ENCODE results near the gene DMD.

DMD gene

GRCh38 chrX:31136144-31136611, 2075.2 kb downstream of the DMD start:
- Histone ChIP-seq H3K4me1 (ENCODE audit: control insufficient read depth, insufficient read depth, low read length, poor library complexity, severe bottlenecking) (no peaks in the 10 kb centered on the region), H3K9me3 (ENCODE audit: control insufficient read depth, low read length) (no peaks in the 10 kb centered on the region), H3K36me3 (ENCODE audit: control insufficient read depth, insufficient read depth, low read length) (no peaks in the 10 kb centered on the region), H3K27me3 (replicated peaks; ENCODE audit: control insufficient read depth, insufficient read depth, low read length, poor library complexity, severe bottlenecking) (no peaks in the 10 kb centered on the region), H3K27ac (ENCODE audit: insufficient read depth, low read length, poor library complexity, severe bottlenecking) (no peak overlapping the region), H3K4me3 (ENCODE audit: insufficient read depth, low read depth, low read length, poor library complexity, severe bottlenecking) (no peak overlapping the region)
- no peak for DNase-seq

GRCh38 chrX:31132821-31133241, 2078.5 kb downstream of the DMD start:
- no peak for DNase-seq
- no peak overlapping the region for H3K27ac ChIP-seq (ENCODE audit: insufficient read depth, low read length, poor library complexity, severe bottlenecking)
- no peaks in the 10 kb centered on the region for H3K36me3 ChIP-seq (ENCODE audit: control insufficient read depth, insufficient read depth, low read length)

GRCh38 chrX:31130457-31131220, 2080.7 kb downstream of the DMD start:
- no peaks in the 10 kb centered on the region for H3K27me3 ChIP-seq (replicated peaks; ENCODE audit: control insufficient read depth, insufficient read depth, low read length, poor library complexity, severe bottlenecking)
- DNase-seq = no peak
- no peak overlapping the region for H3K27ac ChIP-seq (ENCODE audit: insufficient read depth, low read length, poor library complexity, severe bottlenecking)
- no peaks in the 10 kb centered on the region for H3K4me1 ChIP-seq (ENCODE audit: control insufficient read depth, insufficient read depth, low read length, poor library complexity, severe bottlenecking)
- no peaks in the 10 kb centered on the region for H3K36me3 ChIP-seq (ENCODE audit: control insufficient read depth, insufficient read depth, low read length)
- no peaks in the 10 kb centered on the region for H3K9me3 ChIP-seq (ENCODE audit: control insufficient read depth, low read length)
- no peak overlapping the region for H3K4me3 ChIP-seq (ENCODE audit: insufficient read depth, low read depth, low read length, poor library complexity, severe bottlenecking)

More at GRCh38 chrX:31132821-31133241, 2078.5 kb downstream of the DMD start:
- Histone ChIP-seq H3K4me1 (ENCODE audit: control insufficient read depth, insufficient read depth, low read length, poor library complexity, severe bottlenecking) (no peaks in the 10 kb centered on the region), H3K27me3 (replicated peaks; ENCODE audit: control insufficient read depth, insufficient read depth, low read length, poor library complexity, severe bottlenecking) (no peaks in the 10 kb centered on the region), H3K9me3 (ENCODE audit: control insufficient read depth, low read length) (no peaks in the 10 kb centered on the region), H3K4me3 (ENCODE audit: insufficient read depth, low read depth, low read length, poor library complexity, severe bottlenecking) (no peak overlapping the region)

GRCh38 chrX:31128855-31129254, 2082.5 kb downstream of the DMD start:
- no peaks in the 10 kb centered on the region for H3K4me1 ChIP-seq (ENCODE audit: control insufficient read depth, insufficient read depth, low read length, poor library complexity, severe bottlenecking)
- no peaks in the 10 kb centered on the region for H3K27me3 ChIP-seq (replicated peaks; ENCODE audit: control insufficient read depth, insufficient read depth, low read length, poor library complexity, severe bottlenecking)
- no peaks in the 10 kb centered on the region for H3K36me3 ChIP-seq (ENCODE audit: control insufficient read depth, insufficient read depth, low read length)
- no peak overlapping the region for H3K27ac ChIP-seq (ENCODE audit: insufficient read depth, low read length, poor library complexity, severe bottlenecking)
- no peak overlapping the region for H3K4me3 ChIP-seq (ENCODE audit: insufficient read depth, low read depth, low read length, poor library complexity, severe bottlenecking)
- H3K9me3 ChIP-seq (ENCODE audit: control insufficient read depth, low read length) = no peaks in the 10 kb centered on the region
- DNase-seq = no peak

- Histone ChIP-seq H3K36me3 (ENCODE audit: control insufficient read depth, insufficient read depth, low read length) (no peaks in the 10 kb centered on the region), H3K9me3 (ENCODE audit: control insufficient read depth, low read length) (no peaks in the 10 kb centered on the region)
- DNase-seq = no peak
Observed at GRCh38 chrX:31127716-31128115, 2083.6 kb downstream of the DMD start.

GRCh38 chrX:31126205-31126604, 2085.1 kb downstream of the DMD start:
- DNase-seq = no peak
- H3K9me3 ChIP-seq (ENCODE audit: control insufficient read depth, low read length) = no peaks in the 10 kb centered on the region
- H3K36me3 ChIP-seq (ENCODE audit: control insufficient read depth, insufficient read depth, low read length) = no peaks in the 10 kb centered on the region
- no peak overlapping the region for H3K27ac ChIP-seq (ENCODE audit: insufficient read depth, low read length, poor library complexity, severe bottlenecking)
- no peak overlapping the region for H3K4me3 ChIP-seq (ENCODE audit: insufficient read depth, low read depth, low read length, poor library complexity, severe bottlenecking)
- H3K4me1 ChIP-seq (ENCODE audit: control insufficient read depth, insufficient read depth, low read length, poor library complexity, severe bottlenecking) = no peaks in the 10 kb centered on the region
- no peaks in the 10 kb centered on the region for H3K27me3 ChIP-seq (replicated peaks; ENCODE audit: control insufficient read depth, insufficient read depth, low read length, poor library complexity, severe bottlenecking)

More at GRCh38 chrX:31127716-31128115, 2083.6 kb downstream of the DMD start:
- Histone ChIP-seq H3K27ac (ENCODE audit: insufficient read depth, low read length, poor library complexity, severe bottlenecking) (no peak overlapping the region), H3K27me3 (replicated peaks; ENCODE audit: control insufficient read depth, insufficient read depth, low read length, poor library complexity, severe bottlenecking) (no peaks in the 10 kb centered on the region), H3K4me1 (ENCODE audit: control insufficient read depth, insufficient read depth, low read length, poor library complexity, severe bottlenecking) (no peaks in the 10 kb centered on the region), H3K4me3 (ENCODE audit: insufficient read depth, low read depth, low read length, poor library complexity, severe bottlenecking) (no peak overlapping the region)

GRCh38 chrX:31124536-31124935, 2086.8 kb downstream of the DMD start:
- Histone ChIP-seq H3K27ac (ENCODE audit: insufficient read depth, low read length, poor library complexity, severe bottlenecking) (no peak overlapping the region), H3K27me3 (replicated peaks; ENCODE audit: control insufficient read depth, insufficient read depth, low read length, poor library complexity, severe bottlenecking) (no peaks in the 10 kb centered on the region), H3K9me3 (ENCODE audit: control insufficient read depth, low read length) (no peaks in the 10 kb centered on the region), H3K4me1 (ENCODE audit: control insufficient read depth, insufficient read depth, low read length, poor library complexity, severe bottlenecking) (no peaks in the 10 kb centered on the region), H3K4me3 (ENCODE audit: insufficient read depth, low read depth, low read length, poor library complexity, severe bottlenecking) (no peak overlapping the region), H3K36me3 (ENCODE audit: control insufficient read depth, insufficient read depth, low read length) (no peaks in the 10 kb centered on the region)
- no peak for DNase-seq

- Histone ChIP-seq H3K27ac (ENCODE audit: insufficient read depth, low read length, poor library complexity, severe bottlenecking) (no peak overlapping the region), H3K4me3 (ENCODE audit: insufficient read depth, low read depth, low read length, poor library complexity, severe bottlenecking) (no peak overlapping the region), H3K4me1 (ENCODE audit: control insufficient read depth, insufficient read depth, low read length, poor library complexity, severe bottlenecking) (no peaks in the 10 kb centered on the region), H3K9me3 (ENCODE audit: control insufficient read depth, low read length) (no peaks in the 10 kb centered on the region), H3K27me3 (replicated peaks; ENCODE audit: control insufficient read depth, insufficient read depth, low read length, poor library complexity, severe bottlenecking) (no peaks in the 10 kb centered on the region), H3K36me3 (ENCODE audit: control insufficient read depth, insufficient read depth, low read length) (no peaks in the 10 kb centered on the region)
- no peak for DNase-seq
Observed at GRCh38 chrX:31123335-31123734, 2088.0 kb downstream of the DMD start.

GRCh38 chrX:31117266-31117665, 2094.1 kb downstream of the DMD start:
- Histone ChIP-seq H3K4me1 (ENCODE audit: control insufficient read depth, insufficient read depth, low read length, poor library complexity, severe bottlenecking) (no peaks in the 10 kb centered on the region), H3K36me3 (ENCODE audit: control insufficient read depth, insufficient read depth, low read length) (no peaks in the 10 kb centered on the region), H3K27ac (ENCODE audit: insufficient read depth, low read length, poor library complexity, severe bottlenecking) (no peak overlapping the region), H3K9me3 (ENCODE audit: control insufficient read depth, low read length) (no peaks in the 10 kb centered on the region), H3K4me3 (ENCODE audit: insufficient read depth, low read depth, low read length, poor library complexity, severe bottlenecking) (no peak overlapping the region), H3K27me3 (replicated peaks; ENCODE audit: control insufficient read depth, insufficient read depth, low read length, poor library complexity, severe bottlenecking) (no peaks in the 10 kb centered on the region)
- no peak for DNase-seq

- no peak overlapping the region for H3K27ac ChIP-seq (ENCODE audit: insufficient read depth, low read length, poor library complexity, severe bottlenecking)
- H3K27me3 ChIP-seq (replicated peaks; ENCODE audit: control insufficient read depth, insufficient read depth, low read length, poor library complexity, severe bottlenecking) = no peaks in the 10 kb centered on the region
- no peaks in the 10 kb centered on the region for H3K9me3 ChIP-seq (ENCODE audit: control insufficient read depth, low read length)
- no peak for DNase-seq
- no peak overlapping the region for H3K4me3 ChIP-seq (ENCODE audit: insufficient read depth, low read depth, low read length, poor library complexity, severe bottlenecking)
- no peaks in the 10 kb centered on the region for H3K4me1 ChIP-seq (ENCODE audit: control insufficient read depth, insufficient read depth, low read length, poor library complexity, severe bottlenecking)
- H3K36me3 ChIP-seq (ENCODE audit: control insufficient read depth, insufficient read depth, low read length) = no peaks in the 10 kb centered on the region
Observed at GRCh38 chrX:31115398-31115797, 2096.0 kb downstream of the DMD start.
